Measurements from ENCODE around the gene LYL1.

GRCh38 chr19:13089139-13089856, 13.4 kb downstream of the LYL1 start:
- TF ChIP-seq POLR2A (IDR thresholded peaks at IDR 0.05; ENCODE audit: low read depth, low read length) (no peak), POLR2AphosphoS5 (IDR thresholded peaks at IDR 0.05; ENCODE audit: low read depth, low read length) (no peak), TAF1 (IDR thresholded peaks at IDR 0.05; ENCODE audit: low read depth, low read length) (no peak), POU2F2 (IDR thresholded peaks at IDR 0.05; ENCODE audit: low read depth, low read length) (no peak)

Measured in GM12891 (cell line).